SK-MEL-5 (cell line): ENCODE results near the gene TLCD4. TPM values are rescaled to one million over a fixed set of nuclear protein-coding genes. Genes with fewer than 3 reads are reported as not detected.
"Not testable (repeated sequence)": the region's sequence is repeated elsewhere in the genome, so short reads cannot be mapped to it uniquely, and the experiment has no call there.

Experiments used
- DNase-seq: peaks from one replicate; pipeline ENCODE4 v3.0.0-alpha.2; 2016; ENCODE audit warnings: low read depth, low spot score
- in situ Hi-C: cut with HindIII; loops from 2 replicates; pipeline ENCODE4 v1.10.0; 2016; ENCODE audit warnings: low sequenced_read_pairs, high pct_unique_total_duplicates, low pct_unique_long_range_greater_than_20kb
- total RNA-seq: library from RNA; depleted of rRNA; stranded (reverse); fragments of >200 nt; shearing (Covaris generic); gene quantifications from 2 replicates; pipeline ENCODE4 v1.2.3, GENCODE V29; 2014

The TLCD4 gene
- total RNA-seq, 1 experiment from 2014 or later, result 24.8 TPM

DNA sequence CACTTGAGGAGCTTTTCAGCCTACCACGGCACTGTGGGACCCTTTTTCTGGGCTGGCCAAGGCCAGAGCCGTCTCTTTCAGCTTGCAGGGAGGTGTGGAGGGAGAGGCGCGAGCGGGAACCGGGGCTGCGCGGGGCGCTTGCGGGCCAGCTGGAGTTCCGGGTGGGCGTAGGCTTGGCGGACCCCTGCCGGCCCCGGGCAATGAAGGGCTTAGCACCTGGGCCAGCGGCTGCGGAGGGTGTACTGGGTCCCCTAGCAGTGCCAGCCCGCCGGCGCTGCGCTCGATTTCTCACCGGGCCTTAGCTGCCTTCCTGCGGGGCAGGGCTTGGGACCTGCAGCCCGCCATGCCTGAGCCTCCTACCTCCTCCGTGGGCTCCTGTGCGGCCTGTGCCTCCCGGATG lies 25.9 kb upstream of the TLCD4 start:
- in situ Hi-C loops, DNase-seq: not testable (repeated sequence)

DNA sequence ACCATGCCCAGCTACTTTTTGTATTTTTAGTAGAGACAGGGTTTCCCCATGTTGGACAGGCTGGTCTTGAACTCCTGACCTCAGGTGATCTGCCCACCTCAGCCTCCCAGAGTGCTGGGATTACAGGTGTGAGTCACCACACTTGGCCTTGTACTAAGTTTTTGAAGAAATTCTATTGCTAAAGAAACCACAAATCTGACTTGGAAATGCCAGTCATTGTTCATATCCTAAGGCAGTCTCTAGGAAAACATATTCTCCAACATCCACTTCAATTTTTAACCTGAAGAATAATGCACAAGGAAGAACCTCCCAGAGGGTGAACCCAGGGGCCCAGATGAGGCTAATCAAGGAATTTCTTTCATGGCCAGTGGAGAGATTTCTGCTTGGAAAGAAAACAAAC lies 24.3 kb upstream of the TLCD4 start:
- in situ Hi-C loops, DNase-seq: not testable (repeated sequence)

DNA sequence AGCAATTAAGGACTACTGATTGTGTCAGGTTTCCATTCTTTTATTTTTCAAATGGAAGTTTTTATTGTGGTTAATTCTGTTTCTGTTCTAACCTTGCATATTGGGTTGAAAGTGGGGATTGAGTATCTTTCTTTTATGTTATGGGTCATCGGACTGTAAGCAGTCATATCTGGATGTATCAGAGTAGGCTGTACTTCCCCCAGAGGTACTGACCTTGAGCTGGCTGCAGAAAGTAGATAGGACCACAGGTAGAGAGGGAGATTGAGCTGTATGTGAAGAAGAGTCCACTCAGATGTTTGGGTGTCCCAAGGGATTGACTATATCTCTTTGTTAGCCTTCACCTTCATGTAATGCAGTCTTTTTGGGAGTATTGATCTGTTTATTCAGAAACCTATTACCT lies 23.9 kb upstream of the TLCD4 start:
- no peak for DNase-seq
- in situ Hi-C loops, result no loop called here

DNA sequence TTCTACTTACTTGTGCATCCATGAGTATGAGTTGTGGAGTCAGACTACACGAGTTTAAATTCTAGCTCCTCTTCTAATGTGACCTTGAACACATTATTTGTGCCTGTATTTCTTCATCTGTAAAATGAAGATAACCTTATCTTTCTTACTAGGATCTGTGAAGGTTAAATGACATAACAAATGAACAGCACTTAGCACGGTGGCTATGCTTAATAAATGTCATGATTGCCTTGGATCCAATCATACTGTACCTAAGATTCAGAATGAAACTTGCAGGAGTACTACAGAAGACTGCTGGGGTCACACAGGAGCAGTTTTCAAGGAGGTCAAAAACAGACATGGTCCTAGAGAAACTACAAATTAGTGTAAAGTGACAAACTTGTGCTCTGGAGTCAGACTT lies 22.2 kb upstream of the TLCD4 start:
- in situ Hi-C loops, result no loop called here

DNA sequence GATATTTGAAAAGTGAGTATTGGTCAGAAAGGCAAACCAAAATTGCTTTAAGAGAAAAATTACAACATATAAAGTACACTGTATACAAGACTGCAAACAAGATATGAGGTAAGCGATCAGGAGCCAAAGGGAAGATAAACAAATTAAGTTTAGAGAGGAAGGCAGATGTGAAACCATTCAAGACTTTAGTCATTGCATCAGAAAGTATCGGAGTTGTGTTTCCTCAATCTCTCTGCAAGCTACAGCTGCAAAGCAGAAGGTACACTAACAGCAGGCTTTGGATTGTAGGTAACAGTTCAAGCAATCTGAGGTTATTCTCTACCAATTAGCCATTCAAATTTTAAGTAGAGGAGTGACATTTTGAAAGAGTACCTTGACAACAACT lies 21.3 kb upstream of the TLCD4 start:
- in situ Hi-C loops, result no loop called here
- no peak for DNase-seq

More for the DNA sequence above, 22.2 kb upstream of the TLCD4 start:
- no peak for DNase-seq

DNA sequence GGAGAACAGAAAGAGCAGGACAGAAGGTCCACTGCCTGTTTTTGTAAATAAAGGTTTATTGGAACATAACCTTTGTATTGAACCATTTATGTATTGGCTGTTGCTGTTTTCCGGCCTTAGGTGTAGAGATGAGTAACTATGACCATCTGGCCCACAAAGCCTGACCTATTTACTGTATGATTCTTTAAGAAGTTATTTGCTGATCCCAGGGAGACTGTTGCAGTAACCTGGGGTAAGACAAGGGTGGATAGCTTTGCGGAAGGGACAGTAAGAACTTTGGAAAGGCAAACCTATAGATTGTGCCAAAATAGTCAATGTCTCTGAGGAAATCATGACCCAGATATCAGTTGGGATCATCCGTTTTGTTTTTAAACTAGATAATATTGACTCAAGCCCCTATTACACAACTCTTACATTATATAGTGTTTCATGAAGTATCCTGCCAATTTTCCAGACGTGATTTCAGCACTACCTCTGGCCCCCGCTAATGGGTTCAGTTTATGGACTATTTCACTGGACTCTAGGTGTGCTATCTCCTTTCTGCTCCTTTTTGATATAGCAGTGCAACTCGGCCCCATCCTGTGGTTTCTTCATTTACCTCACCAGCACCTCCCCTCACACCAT lies 20.8 kb upstream of the TLCD4 start:
- DNase-seq, result no peak
- in situ Hi-C loops, result no loop called here

DNA sequence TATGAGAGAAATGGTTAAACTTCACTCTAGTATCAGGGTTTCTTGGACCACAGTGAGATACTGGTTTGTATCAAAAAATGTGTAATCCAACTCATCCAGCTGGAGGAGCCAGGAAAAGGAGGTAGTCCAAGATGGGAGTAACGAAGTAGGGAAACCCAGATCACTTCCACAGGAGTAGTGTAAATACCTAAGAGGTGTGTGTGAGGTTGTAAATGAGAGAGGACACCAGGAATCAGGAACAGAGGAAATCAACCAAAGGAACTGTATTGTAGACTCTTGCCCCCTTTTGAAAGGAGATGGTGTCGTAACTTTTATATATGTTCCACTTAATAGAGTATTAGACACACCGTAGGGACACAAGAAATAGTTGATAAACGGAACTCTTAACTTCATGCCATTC lies 19.7 kb upstream of the TLCD4 start:
- no peak for DNase-seq
- in situ Hi-C loops, result no loop called here

DNA sequence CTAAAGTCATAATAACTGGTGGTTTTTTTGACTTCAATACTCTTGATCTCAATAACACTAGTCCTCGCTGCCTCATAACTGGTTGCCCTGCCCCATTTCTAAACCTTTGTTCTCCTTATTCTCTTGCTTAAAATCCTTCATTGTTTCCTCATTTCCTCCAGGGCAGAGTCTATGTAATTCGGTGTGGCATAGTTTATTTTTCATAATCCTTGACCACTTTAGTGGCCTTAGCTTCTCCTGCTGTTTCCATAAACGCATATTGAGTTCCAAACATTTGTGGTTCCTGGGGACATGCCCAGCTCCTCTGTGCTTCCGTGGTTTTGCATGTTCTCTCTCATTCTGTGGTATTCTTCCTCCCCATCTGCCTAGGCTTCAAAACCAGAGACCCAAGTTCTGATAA lies 19.0 kb upstream of the TLCD4 start:
- no peak for DNase-seq
- in situ Hi-C loops, result no loop called here

DNA sequence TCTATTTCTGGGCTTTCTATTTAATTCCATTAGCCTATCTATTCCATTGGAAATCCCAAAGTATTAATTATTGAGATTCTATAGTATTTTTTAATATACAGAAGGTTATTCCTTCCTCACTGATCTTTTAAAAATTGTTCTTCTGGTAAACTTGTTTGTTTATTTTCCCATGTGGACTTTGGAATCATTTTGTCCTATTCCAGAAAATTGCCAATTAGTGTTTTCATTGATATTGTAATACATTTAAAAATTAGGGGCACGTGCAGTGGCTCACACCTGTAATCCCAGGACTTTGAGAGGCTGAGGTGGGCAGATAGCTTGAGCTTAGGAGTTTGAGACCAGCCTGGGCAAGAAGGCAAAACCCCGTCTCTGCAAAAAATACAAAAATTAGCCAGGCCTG lies 8.4 kb upstream of the TLCD4 start:
- in situ Hi-C loops, result no loop called here
- no peak for DNase-seq

DNA sequence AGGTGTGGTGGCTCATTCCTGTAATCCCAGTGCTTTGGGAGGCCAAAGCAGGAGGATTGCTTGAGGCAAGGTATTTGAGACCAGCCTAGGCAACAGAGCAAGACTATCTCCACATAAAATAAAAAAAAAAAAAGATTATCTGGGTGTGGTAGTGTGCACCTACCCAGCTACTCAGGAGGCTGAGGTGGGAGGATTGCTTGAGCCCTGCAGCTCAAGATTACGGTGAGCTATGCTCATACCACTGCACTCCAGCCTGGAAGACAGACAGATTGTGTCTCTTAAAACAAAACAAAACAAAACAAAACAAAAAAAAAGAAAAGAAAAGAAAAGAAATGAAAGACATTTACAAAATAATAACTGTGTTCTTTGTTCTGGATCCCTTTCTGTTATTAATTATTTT lies 6.1 kb upstream of the TLCD4 start:
- in situ Hi-C loops, result no loop called here
- DNase-seq, result no peak

DNA sequence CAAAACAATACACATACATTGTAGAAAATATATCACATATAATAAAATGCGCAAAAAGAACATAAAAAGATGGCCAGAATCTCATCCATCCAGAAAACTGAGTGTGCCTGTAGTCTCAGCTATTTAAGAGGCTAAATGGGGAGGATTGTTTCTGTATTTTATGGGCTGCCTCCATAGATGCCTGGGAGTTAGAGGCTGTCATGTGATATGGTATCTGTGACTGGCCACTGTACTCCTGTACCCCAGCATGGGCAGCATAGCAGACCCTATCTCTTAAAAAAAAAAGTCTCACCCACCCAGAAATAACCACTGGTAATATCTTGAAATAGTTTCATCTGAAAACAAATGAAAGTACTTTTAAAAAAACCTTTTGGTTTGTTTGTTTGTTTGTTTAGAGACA lies 3.5 kb upstream of the TLCD4 start:
- DNase-seq, result peak; percentile 44

DNA sequence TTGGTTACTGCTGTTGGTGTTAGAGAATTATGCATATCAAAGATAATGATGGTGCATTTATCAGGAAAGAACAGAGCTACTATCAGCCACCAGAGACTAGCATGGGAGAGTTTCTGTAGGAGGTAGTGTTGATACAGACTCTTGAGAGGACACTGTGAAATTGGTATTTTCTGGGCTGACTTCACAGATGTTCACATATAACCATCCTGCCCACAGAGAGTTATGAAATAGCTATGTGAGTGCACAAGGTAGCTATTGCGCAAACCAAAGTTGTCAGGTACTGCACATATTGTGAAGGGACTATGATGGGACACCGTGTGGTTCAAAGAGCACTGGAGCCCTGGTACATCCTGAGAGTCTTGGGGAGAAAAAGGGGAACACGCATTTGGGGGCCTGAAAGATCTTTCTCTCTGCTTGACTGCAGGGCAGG lies 1.4 kb upstream of the TLCD4 start:
- no peak for DNase-seq
- in situ Hi-C loops, result no loop called here

More for the DNA sequence above, 3.5 kb upstream of the TLCD4 start:
- in situ Hi-C loops, result no loop called here

DNA sequence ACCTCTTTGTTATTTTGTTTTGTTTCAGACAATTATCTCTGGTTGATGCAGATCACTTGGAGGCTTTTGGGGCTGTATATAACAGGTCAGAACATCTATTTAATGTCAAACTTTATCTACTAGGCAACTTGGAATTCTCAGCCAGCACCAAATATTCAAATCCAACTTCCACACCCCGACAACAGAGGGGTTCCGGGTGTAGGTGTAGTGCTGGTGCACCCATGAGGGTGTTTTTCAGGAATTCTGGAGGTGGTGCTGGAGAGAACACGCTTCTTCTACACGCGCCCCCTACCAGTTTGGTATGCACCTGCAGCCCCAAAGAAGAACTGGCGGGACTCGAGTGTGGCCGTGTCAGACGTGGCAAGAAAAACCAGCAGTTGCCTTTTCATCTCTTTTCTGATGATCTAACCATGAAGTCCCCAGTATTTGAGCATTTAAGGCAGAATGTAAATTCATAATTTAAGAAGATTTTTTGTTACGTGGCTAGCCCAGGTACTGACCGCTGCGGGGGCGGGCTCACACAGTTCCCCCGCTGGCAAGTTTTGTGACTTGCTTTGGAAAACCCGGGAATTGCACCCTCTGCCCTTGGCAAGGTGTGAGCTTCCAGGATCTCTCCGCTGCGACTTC lies 462 bp upstream of the TLCD4 start:
- peak; percentile 78 for DNase-seq
- in situ Hi-C loops, result no loop called here

DNA sequence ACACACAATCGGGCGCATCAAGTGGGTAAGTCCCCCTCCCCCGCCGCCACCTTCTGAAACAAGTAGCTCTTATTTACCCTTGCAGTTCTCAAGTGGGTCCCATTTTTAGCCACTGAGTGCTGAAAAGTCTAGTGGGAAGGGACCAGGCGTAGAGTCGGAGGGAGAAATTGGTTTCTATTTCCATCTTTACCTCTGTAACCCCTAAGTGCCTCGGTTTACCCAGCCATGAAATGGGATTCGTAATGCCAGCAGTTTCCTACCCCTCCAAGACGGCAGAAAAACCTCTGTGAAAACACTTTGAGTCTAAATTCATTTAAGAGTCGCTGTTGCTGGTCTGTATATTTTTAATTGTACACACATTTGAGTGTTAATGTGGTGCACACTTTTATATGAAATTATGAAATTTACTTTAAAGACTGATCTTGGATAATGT lies 928 bp downstream of the TLCD4 start:
- no peak for DNase-seq
- in situ Hi-C loops, result no loop called here

DNA sequence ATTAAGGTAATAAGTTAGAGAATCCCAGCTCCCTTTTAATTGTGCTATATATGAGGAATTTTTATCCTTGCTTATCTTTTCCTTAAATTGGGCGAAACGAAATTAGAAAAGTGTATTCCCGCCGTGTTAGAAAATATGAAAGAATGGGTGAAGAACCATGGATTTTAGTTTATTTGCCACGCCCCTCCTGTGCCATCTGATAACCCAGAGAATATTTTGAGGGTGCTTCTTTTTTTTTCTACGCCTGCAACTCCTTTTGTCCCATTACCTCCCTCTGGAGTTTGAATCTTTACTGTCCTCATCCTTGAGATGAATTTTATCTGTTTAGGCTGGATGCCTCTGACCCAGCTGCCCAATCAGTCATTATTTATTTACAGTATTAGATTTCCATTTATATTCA lies 1.6 kb downstream of the TLCD4 start:
- no peak for DNase-seq
- in situ Hi-C loops, result no loop called here

DNA sequence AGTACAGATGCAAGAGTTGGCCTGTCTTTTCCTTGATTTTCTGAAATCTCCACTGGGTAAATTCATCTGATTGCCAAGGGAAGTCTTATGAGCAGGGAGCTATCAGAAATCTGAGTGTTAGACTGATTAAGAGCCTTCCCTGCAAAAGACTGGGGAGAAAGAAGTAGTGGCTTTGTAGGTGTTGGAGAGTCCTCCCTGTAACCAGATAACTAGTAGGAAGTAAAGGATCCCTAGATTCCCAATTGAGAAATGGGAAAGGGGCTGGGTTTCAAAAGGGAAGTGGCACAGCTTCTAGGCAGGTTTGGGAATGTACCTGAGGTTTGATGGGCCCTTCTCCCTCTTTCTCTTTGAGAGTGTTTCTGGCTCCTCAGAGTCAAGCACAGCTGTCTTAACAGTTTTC lies 2.1 kb downstream of the TLCD4 start:
- in situ Hi-C loops, result no loop called here

DNA sequence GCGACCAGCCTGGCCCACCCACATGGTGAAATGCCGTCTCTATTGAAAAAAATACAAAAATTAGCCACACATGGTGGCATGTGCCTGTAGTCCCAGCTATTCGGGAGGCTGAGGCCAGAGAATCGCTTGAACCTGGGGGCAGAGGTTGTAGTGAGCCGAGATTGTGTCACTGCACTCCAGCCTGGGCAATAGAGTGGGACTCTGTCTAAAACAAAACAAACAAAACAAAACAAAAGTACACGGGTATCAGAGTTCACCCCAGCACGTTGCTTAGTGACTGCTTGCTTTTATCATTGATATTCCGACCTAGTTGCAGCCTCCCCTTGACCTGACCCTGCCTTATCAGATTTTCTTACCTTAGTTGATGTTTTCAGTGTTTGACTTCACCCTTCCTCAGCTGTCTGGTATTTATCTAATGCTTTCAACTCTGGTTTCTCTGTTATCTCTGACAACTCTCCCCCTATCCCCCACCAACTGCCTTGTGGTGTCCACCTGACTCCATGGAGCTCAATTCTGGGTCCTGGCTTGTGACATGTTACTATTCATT lies 5.1 kb downstream of the TLCD4 start:
- in situ Hi-C loops, result no loop called here

More for the DNA sequence above, 2.1 kb downstream of the TLCD4 start:
- no peak for DNase-seq

DNA sequence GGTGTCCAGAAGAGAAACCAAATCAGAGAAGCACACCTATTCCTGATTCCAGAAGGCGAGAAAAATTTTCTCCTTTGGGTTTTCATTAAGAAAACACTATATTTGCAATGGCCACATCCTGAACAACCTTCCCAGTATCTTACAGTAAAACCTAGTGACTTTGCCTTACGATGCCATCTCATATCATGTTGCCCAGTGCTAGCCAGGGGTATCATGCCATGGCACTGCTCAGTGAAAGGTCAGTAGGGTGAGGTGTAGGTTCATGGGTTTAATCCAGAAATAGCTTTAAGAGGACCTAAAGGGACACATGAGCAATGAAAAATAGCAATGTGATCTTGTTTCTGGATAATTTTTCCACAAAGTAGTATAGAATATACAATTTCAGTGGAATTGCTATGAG lies 7.2 kb downstream of the TLCD4 start:
- in situ Hi-C loops, result no loop called here

More for the DNA sequence above, 5.1 kb downstream of the TLCD4 start:
- no peak for DNase-seq

DNA sequence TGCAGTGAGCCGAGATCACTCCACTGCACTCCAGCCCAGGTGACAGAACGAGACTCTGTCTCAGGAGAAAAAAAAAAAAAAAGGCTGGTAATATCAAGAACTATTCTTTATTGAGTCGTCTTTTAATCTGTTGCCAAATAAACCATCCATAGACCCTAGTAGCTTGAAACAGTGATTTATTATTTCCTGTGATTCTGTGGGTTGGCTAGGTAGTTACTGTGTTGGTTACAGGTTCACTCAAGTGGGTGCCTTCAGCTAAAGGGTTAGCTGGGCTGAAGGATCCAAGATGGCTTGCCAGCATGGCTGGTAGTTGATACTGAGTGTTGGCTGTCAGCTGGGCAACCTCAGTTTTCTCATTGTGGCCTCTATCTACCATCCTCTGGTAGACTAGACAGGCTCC lies 9.2 kb downstream of the TLCD4 start:
- no peak for DNase-seq
- in situ Hi-C loops, result no loop called here

More for the DNA sequence above, 7.2 kb downstream of the TLCD4 start:
- no peak for DNase-seq
